Dendritic cell treated with granulocyte-macrophage colony-stimulating factor and Interleukin-4, amounts not matched to agents 40 ng/mL and 50 ng/mL, for 4 days (primary cell): ENCODE results near the gene PYY.
"Not testable (repeated sequence)": the region's sequence is repeated elsewhere in the genome, so short reads cannot be mapped to it uniquely, and the experiment has no call there.

Experiments used
- H3K27ac Mint-ChIP-seq: one replicate; pipeline ENCODE4 v1.8.0; 2022; ENCODE audit warnings: mild to moderate bottlenecking, mixed read lengths
- H3K27me3 Mint-ChIP-seq: one replicate; pipeline ENCODE4 v1.8.0; 2022; ENCODE audit warnings: mild to moderate bottlenecking, mixed read lengths
- H3K36me3 Mint-ChIP-seq: one replicate; pipeline ENCODE4 v1.8.0; 2022; ENCODE audit warnings: low read depth, mixed read lengths
- H3K4me1 Mint-ChIP-seq: one replicate; pipeline ENCODE4 v1.8.0; 2022; ENCODE audit warnings: low read depth, mixed read lengths
- H3K4me3 Mint-ChIP-seq: one replicate; pipeline ENCODE4 v1.8.0; 2022; ENCODE audit warnings: mild to moderate bottlenecking, moderate library complexity, mixed read lengths
- H3K9me3 Mint-ChIP-seq: one replicate; pipeline ENCODE4 v1.8.0; 2022; ENCODE audit warnings: mixed read lengths
- intact Hi-C: fragments of 100-400 bp; cut with micrococcal nuclease; formaldehyde crosslinking; loops from one replicate; pipeline ENCODE4 v1.15.0; 2022

The PYY gene

GRCh38 chr17:43971436-43971835 lies 17.7 kb upstream of the PYY start:
- H3K4me3 Mint-ChIP-seq, H3K4me1 Mint-ChIP-seq, H3K36me3 Mint-ChIP-seq, H3K9me3 Mint-ChIP-seq, intact Hi-C loops, H3K27ac Mint-ChIP-seq: not testable (repeated sequence)
- peaks cover 21% of the 10 kb centered on the region for H3K27me3 Mint-ChIP-seq

- H3K9me3 Mint-ChIP-seq, result no peaks in the 10 kb centered on the region
- H3K4me3 Mint-ChIP-seq, result no peak overlapping the region
- H3K27me3 Mint-ChIP-seq, result peaks cover 21% of the 10 kb centered on the region
- no peaks in the 10 kb centered on the region for H3K4me1 Mint-ChIP-seq
- no peak overlapping the region for H3K27ac Mint-ChIP-seq
- intact Hi-C loops, result no loop called here
- no peaks in the 10 kb centered on the region for H3K36me3 Mint-ChIP-seq
These were observed 16.6 kb upstream of the PYY start for GRCh38 chr17:43970366-43970765.

GRCh38 chr17:43967251-43967875 lies 13.6 kb upstream of the PYY start:
- Mint-ChIP-seq H3K27ac (no peak overlapping the region), H3K9me3 (no peaks in the 10 kb centered on the region), H3K36me3 (no peaks in the 10 kb centered on the region), H3K27me3 (peaks cover 26% of the 10 kb centered on the region), H3K4me1 (no peaks in the 10 kb centered on the region), H3K4me3 (no peak overlapping the region)
- intact Hi-C loops, result no loop called here

GRCh38 chr17:43966276-43966675 lies 12.5 kb upstream of the PYY start:
- Mint-ChIP-seq H3K9me3 (no peaks in the 10 kb centered on the region), H3K4me1 (no peaks in the 10 kb centered on the region), H3K4me3 (no peak overlapping the region), H3K27me3 (peaks cover 27% of the 10 kb centered on the region), H3K27ac (no peak overlapping the region), H3K36me3 (no peaks in the 10 kb centered on the region)
- intact Hi-C loops, result no loop called here

GRCh38 chr17:43962479-43962878 lies 8.7 kb upstream of the PYY start:
- Mint-ChIP-seq H3K27ac (no peak overlapping the region), H3K4me1 (no peaks in the 10 kb centered on the region), H3K27me3 (peaks cover 29% of the 10 kb centered on the region), H3K9me3 (no peaks in the 10 kb centered on the region), H3K36me3 (no peaks in the 10 kb centered on the region), H3K4me3 (no peak overlapping the region)
- intact Hi-C loops, result no loop called here

- H3K4me3 Mint-ChIP-seq, result no peak overlapping the region
- intact Hi-C loops, result no loop called here
These were observed 8.2 kb upstream of the PYY start for GRCh38 chr17:43961954-43962353.

GRCh38 chr17:43961292-43961691 lies 7.6 kb upstream of the PYY start:
- H3K9me3 Mint-ChIP-seq, H3K36me3 Mint-ChIP-seq, H3K4me1 Mint-ChIP-seq, intact Hi-C loops, H3K27ac Mint-ChIP-seq, H3K4me3 Mint-ChIP-seq: not testable (repeated sequence)
- peaks cover 22% of the 10 kb centered on the region for H3K27me3 Mint-ChIP-seq

More at GRCh38 chr17:43961954-43962353, 8.2 kb upstream of the PYY start:
- no peaks in the 10 kb centered on the region for H3K36me3 Mint-ChIP-seq
- H3K4me1 Mint-ChIP-seq, result no peaks in the 10 kb centered on the region
- no peak overlapping the region for H3K27ac Mint-ChIP-seq
- no peaks in the 10 kb centered on the region for H3K9me3 Mint-ChIP-seq
- H3K27me3 Mint-ChIP-seq, result peaks cover 26% of the 10 kb centered on the region

- H3K36me3 Mint-ChIP-seq, result no peaks in the 10 kb centered on the region
- no peak overlapping the region for H3K4me3 Mint-ChIP-seq
- no peaks in the 10 kb centered on the region for H3K9me3 Mint-ChIP-seq
- no peak overlapping the region for H3K27ac Mint-ChIP-seq
- H3K27me3 Mint-ChIP-seq, result peaks cover 42% of the 10 kb centered on the region
- intact Hi-C loops, result no loop called here
- H3K4me1 Mint-ChIP-seq, result no peaks in the 10 kb centered on the region
These were observed 5.1 kb upstream of the PYY start for GRCh38 chr17:43958748-43959352.

GRCh38 chr17:43956222-43956621 lies 2.5 kb upstream of the PYY start:
- no peaks in the 10 kb centered on the region for H3K36me3 Mint-ChIP-seq
- H3K4me3 Mint-ChIP-seq, result no peak overlapping the region
- no peaks in the 10 kb centered on the region for H3K9me3 Mint-ChIP-seq
- peaks cover 9% of the 10 kb centered on the region for H3K4me1 Mint-ChIP-seq
- intact Hi-C loops, result no loop called here
- no peak overlapping the region for H3K27ac Mint-ChIP-seq
- H3K27me3 Mint-ChIP-seq, result peaks cover 52% of the 10 kb centered on the region

- Mint-ChIP-seq H3K27me3 (peaks cover 64% of the 10 kb centered on the region), H3K4me1 (peaks cover 9% of the 10 kb centered on the region), H3K9me3 (no peaks in the 10 kb centered on the region), H3K36me3 (no peaks in the 10 kb centered on the region), H3K27ac (no peak overlapping the region), H3K4me3 (no peak overlapping the region)
- intact Hi-C loops, result no loop called here
These were observed 745 bp downstream of the PYY start for GRCh38 chr17:43952724-43953666.

GRCh38 chr17:43952351-43952723 lies 1.4 kb downstream of the PYY start:
- H3K4me1 Mint-ChIP-seq, result peaks cover 16% of the 10 kb centered on the region
- intact Hi-C loops, result no loop called here
- H3K27ac Mint-ChIP-seq, result no peak overlapping the region
- no peaks in the 10 kb centered on the region for H3K36me3 Mint-ChIP-seq
- no peak overlapping the region for H3K4me3 Mint-ChIP-seq
- no peaks in the 10 kb centered on the region for H3K9me3 Mint-ChIP-seq
- peaks cover 64% of the 10 kb centered on the region for H3K27me3 Mint-ChIP-seq

- Mint-ChIP-seq H3K4me1 (peaks cover 17% of the 10 kb centered on the region), H3K4me3 (no peak overlapping the region), H3K9me3 (no peaks in the 10 kb centered on the region), H3K36me3 (no peaks in the 10 kb centered on the region), H3K27me3 (peaks cover 64% of the 10 kb centered on the region), H3K27ac (no peak overlapping the region)
- intact Hi-C loops, result no loop called here
These were observed 2.0 kb downstream of the PYY start for GRCh38 chr17:43951750-43952149.

- H3K9me3 Mint-ChIP-seq, result no peaks in the 10 kb centered on the region
- no peak overlapping the region for H3K27ac Mint-ChIP-seq
- no peak overlapping the region for H3K4me3 Mint-ChIP-seq
- peaks cover 58% of the 10 kb centered on the region for H3K27me3 Mint-ChIP-seq
- H3K36me3 Mint-ChIP-seq, result no peaks in the 10 kb centered on the region
- intact Hi-C loops, result no loop called here
- H3K4me1 Mint-ChIP-seq, result peaks cover 17% of the 10 kb centered on the region
These were observed 3.2 kb downstream of the PYY start for GRCh38 chr17:43950554-43950953.

GRCh38 chr17:43949781-43950180 lies 4.0 kb downstream of the PYY start:
- intact Hi-C loops, result loop anchor here (10.0 kb wide), 1 partner anchor 215 kb away; no protein-coding TSS in a partner anchor

More at GRCh38 chr17:43949781-43950180, 4.0 kb downstream of the PYY start:
- no peaks in the 10 kb centered on the region for H3K9me3 Mint-ChIP-seq
- peaks cover 17% of the 10 kb centered on the region for H3K4me1 Mint-ChIP-seq
- no peaks in the 10 kb centered on the region for H3K36me3 Mint-ChIP-seq
- H3K27me3 Mint-ChIP-seq, result peaks cover 51% of the 10 kb centered on the region
- H3K4me3 Mint-ChIP-seq, result no peak overlapping the region
- H3K27ac Mint-ChIP-seq, result no peak overlapping the region
